ENCODE data around the gene OXNAD1. TPM values are rescaled to one million over a fixed set of nuclear protein-coding genes. Genes with fewer than 3 reads are reported as not detected.

The OXNAD1 gene
- total and polyA plus RNA-seq, 2 experiments from 2014 or later, result 14.4 to 21.1 TPM

DNA sequence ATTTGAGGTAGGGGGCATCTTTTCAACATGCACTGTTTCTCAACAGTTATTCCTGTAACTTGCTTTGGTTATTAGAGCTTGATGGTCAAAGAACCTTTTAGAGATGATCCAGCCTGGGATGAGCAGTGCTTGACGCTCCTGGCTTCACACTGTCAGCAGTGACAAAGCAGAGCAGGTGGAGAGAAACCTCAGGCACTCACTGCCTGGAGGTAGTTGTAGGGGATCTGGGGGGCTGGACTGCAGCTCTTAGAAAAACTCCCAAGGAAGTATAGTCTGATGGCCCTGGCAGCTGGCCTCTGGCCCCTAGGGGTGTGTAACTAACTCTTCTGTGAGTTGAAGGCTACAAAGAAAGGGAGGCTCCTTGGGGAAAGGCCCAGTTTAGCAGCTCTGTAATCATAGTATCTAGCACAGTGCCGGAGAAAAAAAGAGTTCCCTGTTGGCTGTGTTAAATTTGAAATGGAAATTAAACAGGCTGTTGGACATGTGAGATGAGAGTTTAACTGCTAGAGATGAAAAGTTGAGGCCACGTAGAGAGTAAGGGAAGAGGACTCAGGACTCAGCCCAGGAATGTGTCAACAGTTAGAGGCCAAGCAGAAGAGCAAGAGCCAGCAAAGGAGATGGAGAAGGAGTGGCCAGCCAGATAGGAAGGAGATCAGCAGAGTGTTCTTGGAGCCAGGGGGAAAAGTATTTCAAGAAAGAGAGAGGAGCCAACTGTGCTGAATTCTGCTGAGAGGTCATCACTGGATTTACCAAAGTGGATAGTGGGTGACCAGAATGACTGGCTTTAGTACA is 14.2 kb downstream of the OXNAD1 start:
- 82% methylated on average over 3 of the region's 3 CpGs for WGBS (ENCODE audit: low lambda C conversion rate, missing lambda C conversion rate)
- H3K4me3 ChIP-seq, result no peak overlapping the region

DNA sequence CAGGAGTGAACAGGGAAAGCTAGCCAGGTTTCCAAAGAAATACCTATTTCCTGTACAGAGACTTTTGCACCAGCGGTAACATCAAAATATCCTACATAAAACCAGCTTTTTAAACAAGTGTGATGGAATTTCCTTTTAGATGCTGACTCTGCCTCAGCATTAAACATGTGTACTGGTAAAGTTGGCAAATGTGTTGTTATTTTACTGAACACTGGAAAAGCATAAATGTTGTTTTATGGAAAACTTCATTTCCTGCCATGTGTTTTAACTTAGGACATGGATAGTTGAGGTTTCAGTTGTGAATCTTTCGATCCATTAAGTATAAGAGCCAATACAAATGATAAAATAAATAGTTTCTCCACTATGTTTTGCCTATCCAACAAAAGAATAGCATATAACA is 15.7 kb downstream of the OXNAD1 start:
- H3K79me2 ChIP-seq, result no peaks in the 10 kb centered on the region
- 74% methylated on average over 2 of the region's 2 CpGs for WGBS (ENCODE audit: low lambda C conversion rate, missing lambda C conversion rate)
- H3K27ac ChIP-seq, result no peak overlapping the region
- no peaks in the 10 kb centered on the region for H3K9me2 ChIP-seq (replicated peaks; ENCODE audit: insufficient read depth)
- TF ChIP-seq EZH2 (IDR thresholded peaks at IDR 0.05; ENCODE audit: borderline replicate concordance), result no peak
- TF ChIP-seq EZH2phosphoT487 (IDR thresholded peaks at IDR 0.05; ENCODE audit: low read depth, severe bottlenecking, unreplicated experiment), result no peak
- TF ChIP-seq, protein P1, sequence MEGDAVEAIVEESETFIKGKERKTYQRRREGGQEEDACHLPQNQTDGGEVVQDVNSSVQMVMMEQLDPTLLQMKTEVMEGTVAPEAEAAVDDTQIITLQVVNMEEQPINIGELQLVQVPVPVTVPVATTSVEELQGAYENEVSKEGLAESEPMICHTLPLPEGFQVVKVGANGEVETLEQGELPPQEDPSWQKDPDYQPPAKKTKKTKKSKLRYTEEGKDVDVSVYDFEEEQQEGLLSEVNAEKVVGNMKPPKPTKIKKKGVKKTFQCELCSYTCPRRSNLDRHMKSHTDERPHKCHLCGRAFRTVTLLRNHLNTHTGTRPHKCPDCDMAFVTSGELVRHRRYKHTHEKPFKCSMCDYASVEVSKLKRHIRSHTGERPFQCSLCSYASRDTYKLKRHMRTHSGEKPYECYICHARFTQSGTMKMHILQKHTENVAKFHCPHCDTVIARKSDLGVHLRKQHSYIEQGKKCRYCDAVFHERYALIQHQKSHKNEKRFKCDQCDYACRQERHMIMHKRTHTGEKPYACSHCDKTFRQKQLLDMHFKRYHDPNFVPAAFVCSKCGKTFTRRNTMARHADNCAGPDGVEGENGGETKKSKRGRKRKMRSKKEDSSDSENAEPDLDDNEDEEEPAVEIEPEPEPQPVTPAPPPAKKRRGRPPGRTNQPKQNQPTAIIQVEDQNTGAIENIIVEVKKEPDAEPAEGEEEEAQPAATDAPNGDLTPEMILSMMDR (IDR thresholded peaks at IDR 0.05; ENCODE audit: poor library complexity), result no peak
- no peaks in the 10 kb centered on the region for H4K20me1 ChIP-seq (ENCODE audit: insufficient read depth, poor library complexity, severe bottlenecking)
- H3K4me1 ChIP-seq (ENCODE audit: insufficient read depth), result no peaks in the 10 kb centered on the region
- no peaks in the 10 kb centered on the region for H3K27me3 ChIP-seq
- no peak overlapping the region for H2AFZ ChIP-seq
- no peaks in the 10 kb centered on the region for H3K36me3 ChIP-seq (replicated peaks; ENCODE audit: insufficient read depth, low read depth)
- no peak overlapping the region for H3K4me3 ChIP-seq
- H3K9me3 ChIP-seq (ENCODE audit: low read depth), result no peaks in the 10 kb centered on the region
- no peak for DNase-seq (ENCODE audit: low spot score)
- H3K4me2 ChIP-seq, result no peak overlapping the region

More for the DNA sequence above, 14.2 kb downstream of the OXNAD1 start:
- H3K36me3 ChIP-seq (replicated peaks; ENCODE audit: insufficient read depth, low read depth), result no peaks in the 10 kb centered on the region
- H3K9me2 ChIP-seq (replicated peaks; ENCODE audit: insufficient read depth), result no peaks in the 10 kb centered on the region
- no peak overlapping the region for H3K4me2 ChIP-seq
- no peaks in the 10 kb centered on the region for H3K27me3 ChIP-seq
- no peak overlapping the region for H2AFZ ChIP-seq
- no peaks in the 10 kb centered on the region for H3K4me1 ChIP-seq (ENCODE audit: insufficient read depth)
- H3K9me3 ChIP-seq (ENCODE audit: low read depth), result no peaks in the 10 kb centered on the region
- no peak overlapping the region for H3K27ac ChIP-seq
- no peak for DNase-seq (ENCODE audit: low spot score)
- H4K20me1 ChIP-seq (ENCODE audit: insufficient read depth, poor library complexity, severe bottlenecking), result no peaks in the 10 kb centered on the region
- H3K79me2 ChIP-seq, result no peaks in the 10 kb centered on the region
- TF ChIP-seq, protein P1 (IDR thresholded peaks at IDR 0.05; ENCODE audit: poor library complexity), result no peak
- TF ChIP-seq EZH2 (IDR thresholded peaks at IDR 0.05; ENCODE audit: borderline replicate concordance), result no peak
- TF ChIP-seq EZH2phosphoT487 (IDR thresholded peaks at IDR 0.05; ENCODE audit: low read depth, severe bottlenecking, unreplicated experiment), result no peak

DNA sequence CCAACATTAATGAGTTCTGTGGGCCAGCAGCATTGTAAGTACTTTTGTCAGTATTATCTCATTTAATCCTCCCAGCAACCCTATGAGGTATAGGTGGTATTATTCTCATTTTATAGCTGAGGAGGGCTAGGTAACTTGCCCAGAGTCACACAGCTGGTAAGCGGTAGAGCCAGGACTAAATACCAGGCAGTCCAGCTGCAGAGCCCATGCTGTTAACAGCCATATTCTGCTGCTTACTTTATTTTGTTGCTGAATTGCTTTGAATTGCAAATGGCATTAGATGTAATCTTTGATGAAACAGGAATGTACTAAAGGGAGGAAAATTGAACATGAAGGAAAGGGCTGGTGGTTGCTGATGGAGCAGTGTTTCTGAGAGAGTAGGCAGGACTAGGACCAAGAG is 19.6 kb downstream of the OXNAD1 start:
- no peaks in the 10 kb centered on the region for H3K4me1 ChIP-seq (ENCODE audit: insufficient read depth)
- H3K27me3 ChIP-seq, result no peaks in the 10 kb centered on the region
- no peak overlapping the region for H3K27ac ChIP-seq
- no peak for DNase-seq (ENCODE audit: low spot score)
- no peak overlapping the region for H2AFZ ChIP-seq
- no peaks in the 10 kb centered on the region for H3K9me2 ChIP-seq (replicated peaks; ENCODE audit: insufficient read depth)
- H3K9me3 ChIP-seq (ENCODE audit: low read depth), result no peaks in the 10 kb centered on the region
- H4K20me1 ChIP-seq (ENCODE audit: insufficient read depth, poor library complexity, severe bottlenecking), result no peaks in the 10 kb centered on the region
- H3K36me3 ChIP-seq (replicated peaks; ENCODE audit: insufficient read depth, low read depth), result no peaks in the 10 kb centered on the region
- no peak overlapping the region for H3K4me3 ChIP-seq
- no peak overlapping the region for H3K4me2 ChIP-seq
- TF ChIP-seq, protein P1 (IDR thresholded peaks at IDR 0.05; ENCODE audit: poor library complexity), result no peak
- no peak for TF ChIP-seq EZH2 (IDR thresholded peaks at IDR 0.05; ENCODE audit: borderline replicate concordance)
- TF ChIP-seq EZH2phosphoT487 (IDR thresholded peaks at IDR 0.05; ENCODE audit: low read depth, severe bottlenecking, unreplicated experiment), result no peak
- H3K79me2 ChIP-seq, result no peaks in the 10 kb centered on the region
- 96% methylated on average over 1 of the region's 1 CpG for WGBS (ENCODE audit: low lambda C conversion rate, missing lambda C conversion rate)
